Right lobe of liver (tissue), 6 donors: ENCODE measurements around the gene ZNF326. TPM values are rescaled to one million over a fixed set of nuclear protein-coding genes. Genes with fewer than 3 reads are reported as not detected.

Experiments
- ATAC-seq, 4 donors: fragments of 200-7000 bp; cut with Tn5 transposase; one replicate each; pipeline ENCODE4 v1.9.1; 2020; ENCODE audit warnings: mild to moderate bottlenecking in 4 of 4, moderate library complexity in 4 of 4
- DNase-seq, 3 donors: peaks; one replicate each; pipeline ENCODE4 v3.0.0-alpha.2; 2020
- H3K27ac ChIP-seq, 3 donors: fragments of 200-600 bp; one replicate each; pipeline ENCODE4 v1.8.0; 2022
- H3K27me3 ChIP-seq, 2 donors: fragments of 200-600 bp; one replicate each; pipeline ENCODE4 v1.8.0; 2022
- H3K36me3 ChIP-seq, 4 donors: fragments of 200-600 bp; sonication (generic) in 1 of 4; one replicate each; pipeline versions ENCODE4 v1.5.1 to v1.8.0; 2017 to 2022; ENCODE audit warnings: control low read depth in 1 of 4
- H3K4me1 ChIP-seq, 4 donors: fragments of 200-600 bp; sonication (generic) in 1 of 4; one replicate each; pipeline versions ENCODE4 v1.5.1 to v1.8.0; 2017 to 2022; ENCODE audit warnings: control low read depth in 1 of 4
- H3K4me3 ChIP-seq, 3 donors: fragments of 200-600 bp; one replicate each; pipeline ENCODE4 v1.8.0; 2022
- H3K9me3 ChIP-seq, 4 donors: fragments of 200-600 bp; sonication (generic) in 1 of 4; one replicate each; pipeline versions ENCODE4 v1.5.1 to v1.8.0; 2017 to 2022; ENCODE audit warnings: control low read depth in 1 of 4
- CTCF ChIP-seq, 4 donors: fragments of 200-600 bp in 3 of 4; fragments of 450-650 bp in 1 of 4; IDR thresholded peaks; one replicate each; pipeline versions ENCODE4 v1.5.1 to v1.8.0; 2016 to 2022; ENCODE audit warnings: antibody characterized with exemption in 4 of 4, mild to moderate bottlenecking in 2 of 4
- POLR2A ChIP-seq: fragments of 450-650 bp; IDR thresholded peaks from one replicate; pipeline ENCODE4 v1.6.1; 2017; ENCODE audit warnings: antibody characterized with exemption, mild to moderate bottlenecking
- WGBS: methylation state at CpG from one replicate; pipeline ENCODE4 v1.1.6; 2018; ENCODE audit warnings: low coverage, low lambda C conversion rate; ENCODE audit not compliant: insufficient coverage; ENCODE audit errors: missing lambda C conversion rate; 5-methylcytosine and 5-hydroxymethylcytosine counted together
- intact Hi-C, 2 donors: fragments of 100-400 bp; cut with DNase I; formaldehyde crosslinking; loops; one replicate each; pipeline versions ENCODE4 v1.11.2 to v1.14.1; 2022
- total RNA-seq, 6 experiments: library from RNA; depleted of rRNA in 2 of 6; stranded (reverse); fragments of >200 nt in 2 of 6; fragmentation: NEBNext Ultra II Directional in 3 of 6; extraction: Animal tissue kit (Norgen Biotek cat#: 25700) in 3 of 6; gene quantifications; one replicate each; pipeline versions ENCODE4 v1.1.0 to v1.2.4, GENCODE V29; 2016 to 2023
- donor health status: DM: no; HTN: yes; CAD: no.
- donor health status: DM: no; HTN: no; CAD: no.
- donor health status: DM: no; HTN: no; CAD: no.
- donor health status: DM: no; HTN: yes; CAD: no.
- donor health status: DM: no; HTN: yes; CAD: no.

The ZNF326 gene
- total RNA-seq, 6 experiments from 2014 or later: 9.5 to 13.8 (median 10.5) TPM

GRCh38 chr1:89989099-89989498, 5.8 kb upstream of the ZNF326 start:
- DNase-seq (no peak), ATAC-seq (no peak)
- Histone ChIP-seq H3K36me3 (no peaks in the 10 kb centered on the region), H3K27me3 (no peaks in the 10 kb centered on the region), H3K9me3 (no peaks in the 10 kb centered on the region), H3K27ac (no peak overlapping the region), H3K4me1 (peaks cover 0 to 10% (median 0%) of the 10 kb centered on the region in 4 donors), H3K4me3 (no peak overlapping the region)
- whole genome bisulfite sequencing: 94% methylated on average over 23 of the region's 23 CpGs
- TF ChIP-seq CTCF (IDR thresholded peaks at IDR 0.05) (no peak), POLR2A (no peak)
- intact Hi-C loops: loop anchor here (10.0 kb wide), 1 partner anchor 184 kb away; no protein-coding TSS in a partner anchor

DNA sequence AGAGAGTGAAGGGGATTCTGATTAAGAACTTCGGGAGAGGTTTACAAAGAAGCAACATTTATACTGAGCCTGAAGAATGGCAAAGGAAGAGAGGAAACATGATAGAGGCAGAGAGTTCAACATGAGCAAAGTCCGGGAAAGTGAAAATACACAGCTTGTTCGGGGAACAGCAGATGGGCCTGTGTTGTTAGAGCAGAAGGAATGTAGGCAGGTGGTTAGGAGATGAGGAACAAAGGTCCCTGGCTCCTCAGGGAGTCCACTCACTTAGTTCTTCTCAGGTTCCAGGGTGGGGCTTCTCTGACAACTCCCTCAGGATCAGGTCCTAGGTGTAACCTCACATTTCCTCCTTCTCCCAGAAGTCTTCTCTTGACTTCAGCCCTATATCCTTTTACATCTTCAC, 5.1 kb upstream of the ZNF326 start:
- TF ChIP-seq POLR2A (no peak), CTCF (IDR thresholded peaks at IDR 0.05) (no peak)
- Histone ChIP-seq H3K4me1 (peaks cover 0 to 10% (median 0%) of the 10 kb centered on the region in 4 donors), H3K4me3 (no peak overlapping the region), H3K27ac (peak overlapping the region in 1 of 3 donors; percentile 0), H3K36me3 (no peaks in the 10 kb centered on the region), H3K9me3 (no peaks in the 10 kb centered on the region), H3K27me3 (no peaks in the 10 kb centered on the region)
- DNase-seq (no peak), ATAC-seq (peak; percentile 56 to 67 (median 62))
- intact Hi-C loops: loop anchor here (10.0 kb wide), 1 partner anchor 185 kb away; no protein-coding TSS in a partner anchor
- WGBS: 22% methylated on average over 3 of the region's 3 CpGs

GRCh38 chr1:89990976-89991831, 3.7 kb upstream of the ZNF326 start:
- Histone ChIP-seq H3K9me3 (no peaks in the 10 kb centered on the region), H3K4me1 (peaks cover 0 to 10% (median 0%) of the 10 kb centered on the region in 4 donors), H3K4me3 (no peak overlapping the region), H3K27ac (no peak overlapping the region), H3K27me3 (no peaks in the 10 kb centered on the region), H3K36me3 (no peaks in the 10 kb centered on the region)
- WGBS: 84% methylated on average over 8 of the region's 8 CpGs
- no peak for DNase-seq
- intact Hi-C loops: no loop called here
- TF ChIP-seq POLR2A: no peak
- no peak for TF ChIP-seq CTCF (IDR thresholded peaks at IDR 0.05)
- ATAC-seq: no peak

DNA sequence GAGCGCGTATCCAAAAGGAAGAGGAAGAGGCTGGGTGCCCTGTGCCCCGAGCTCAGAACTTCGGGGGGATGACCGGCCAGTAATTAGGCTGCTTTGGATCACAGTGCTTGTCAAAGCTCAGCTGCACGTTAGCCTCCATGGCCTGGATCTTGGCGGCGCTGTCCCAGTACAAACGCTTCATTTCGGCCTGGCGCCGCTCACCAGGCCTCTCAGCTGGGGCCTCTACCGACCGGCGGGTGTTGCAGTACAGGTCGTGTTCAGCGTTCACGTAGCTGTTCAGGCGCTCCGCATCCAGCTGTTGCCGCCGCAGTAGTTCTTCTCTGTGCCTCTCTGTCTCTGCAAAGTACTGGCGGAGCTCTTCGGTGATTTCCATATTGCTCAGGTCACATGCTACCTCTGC, 1.4 kb upstream of the ZNF326 start:
- Histone ChIP-seq H3K4me3 (no peak overlapping the region), H3K27me3 (no peaks in the 10 kb centered on the region), H3K36me3 (no peaks in the 10 kb centered on the region), H3K4me1 (peaks cover 0 to 31% (median 10%) of the 10 kb centered on the region in 4 donors), H3K9me3 (no peaks in the 10 kb centered on the region), H3K27ac (no peak overlapping the region)
- WGBS: 94% methylated on average over 6 of the region's 24 CpGs
- no peak for DNase-seq
- TF ChIP-seq POLR2A (no peak), CTCF (IDR thresholded peaks at IDR 0.05) (no peak)
- no peak for ATAC-seq
- intact Hi-C loops: no loop called here
